Loucy (cell line): ENCODE data around the gene CREBRF.

Experiments used
- H2AFZ ChIP-seq: fragments of 200-600 bp; sonication (generic); 2 replicates; pipeline ENCODE4 v1.6.0; 2016; ENCODE audit warnings: antibody characterized with exemption, mild to moderate bottlenecking, low read length, moderate library complexity
- H3F3A ChIP-seq: fragments of 200-600 bp; 2 replicates; pipeline ENCODE4 v1.6.0; 2016; ENCODE audit warnings: antibody characterized with exemption, low read depth, mild to moderate bottlenecking
- H3K27me3 ChIP-seq: fragments of 200-600 bp; sonication (generic); 2 replicates; pipeline ENCODE4 v1.6.1; 2014; ENCODE audit warnings: low read length, mild to moderate bottlenecking; ENCODE audit not compliant: insufficient read depth, poor library complexity, severe bottlenecking
- H3K36me3 ChIP-seq: fragments of 200-600 bp; sonication (generic); 2 replicates; pipeline ENCODE4 v1.6.1; 2016; ENCODE audit warnings: low read length; ENCODE audit not compliant: insufficient read depth
- H3K4me1 ChIP-seq: fragments of 200-600 bp; sonication (generic); 2 replicates; pipeline ENCODE4 v1.5.1; 2014; ENCODE audit warnings: low read length, mild to moderate bottlenecking; ENCODE audit not compliant: insufficient read depth, poor library complexity, severe bottlenecking
- H3K4me2 ChIP-seq: fragments of 200-600 bp; sonication (generic); 2 replicates; pipeline ENCODE4 v1.6.0; 2014; ENCODE audit warnings: antibody characterized with exemption, low read length, low read depth, mild to moderate bottlenecking; ENCODE audit not compliant: poor library complexity, severe bottlenecking
- H3K4me3 ChIP-seq: fragments of 200-600 bp; sonication (generic); 2 replicates; pipeline ENCODE4 v1.5.1; 2014; ENCODE audit warnings: low read length, mild to moderate bottlenecking, mixed read lengths; ENCODE audit not compliant: poor library complexity, severe bottlenecking
- H3K79me2 ChIP-seq: fragments of 200-600 bp; sonication (generic); 2 replicates; pipeline ENCODE4 v1.6.1; 2014; ENCODE audit warnings: low read length; ENCODE audit not compliant: insufficient read depth
- H3K9ac ChIP-seq: fragments of 200-600 bp; sonication (generic); 2 replicates; pipeline ENCODE4 v1.6.0; 2014; ENCODE audit warnings: mild to moderate bottlenecking, low read depth, low read length, moderate library complexity; ENCODE audit not compliant: poor library complexity, severe bottlenecking
- H3K9me2 ChIP-seq: fragments of 200-600 bp; sonication (generic); replicated peaks from 2 replicates; pipeline ENCODE4 v1.6.1; 2016; ENCODE audit warnings: low read depth, low read length, mixed read lengths
- H3K9me3 ChIP-seq: fragments of 200-600 bp; sonication (generic); 2 replicates; pipeline ENCODE4 v1.6.1; 2014; ENCODE audit warnings: mild to moderate bottlenecking, antibody characterized with exemption, low read length, low read depth; ENCODE audit not compliant: insufficient read depth
- H4K20me1 ChIP-seq: fragments of 200-600 bp; sonication (generic); 2 replicates; pipeline ENCODE4 v1.6.0; 2014; ENCODE audit warnings: antibody characterized with exemption, low read length, mild to moderate bottlenecking; ENCODE audit not compliant: insufficient read depth, poor library complexity, severe bottlenecking
- CTCF ChIP-seq: fragments of 200-600 bp; sonication (generic); conservative IDR thresholded peaks from 2 replicates; pipeline ENCODE4 v1.5.1; 2014; ENCODE audit warnings: mild to moderate bottlenecking, antibody characterized with exemption, low read length
- EZH2phosphoT487 ChIP-seq: fragments of 200-600 bp; IDR thresholded peaks from 2 replicates; pipeline ENCODE4 v1.6.1; 2018; ENCODE audit warnings: antibody characterized with exemption, mild to moderate bottlenecking, moderate library complexity, borderline replicate concordance

CREBRF gene

GRCh38 chr5:173033923-173034322 is 22.2 kb upstream of the CREBRF start:
- H3K9ac ChIP-seq, result no peak overlapping the region
- H3K4me2 ChIP-seq, result no peak overlapping the region
- H3K27me3 ChIP-seq, result no peaks in the 10 kb centered on the region
- H3K36me3 ChIP-seq, result peaks cover 6% of the 10 kb centered on the region; the same call in 1 of the 2 replicates
- H3K9me2 ChIP-seq, result no peaks in the 10 kb centered on the region
- H3K79me2 ChIP-seq, result peaks cover 3% of the 10 kb centered on the region; the same call in 1 of the 2 replicates
- H3K4me1 ChIP-seq, result no peaks in the 10 kb centered on the region
- no peak for TF ChIP-seq CTCF
- no peak for TF ChIP-seq EZH2phosphoT487
- no peaks in the 10 kb centered on the region for H3F3A ChIP-seq
- no peaks in the 10 kb centered on the region for H4K20me1 ChIP-seq
- no peak overlapping the region for H3K4me3 ChIP-seq
- no peak overlapping the region for H2AFZ ChIP-seq
- no peaks in the 10 kb centered on the region for H3K9me3 ChIP-seq

- Histone ChIP-seq H3K9ac (no peak overlapping the region), H4K20me1 (no peaks in the 10 kb centered on the region), H3K9me3 (no peaks in the 10 kb centered on the region), H2AFZ (no peak overlapping the region), H3K4me1 (no peaks in the 10 kb centered on the region), H3K27me3 (no peaks in the 10 kb centered on the region), H3K9me2 (no peaks in the 10 kb centered on the region), H3K4me3 (no peak overlapping the region), H3F3A (no peaks in the 10 kb centered on the region), H3K4me2 (no peak overlapping the region), H3K79me2 (no peaks in the 10 kb centered on the region), H3K36me3 (peaks cover 6% of the 10 kb centered on the region; the same call in 1 of the 2 replicates)
- no peak for TF ChIP-seq EZH2phosphoT487
- no peak for TF ChIP-seq CTCF
These were observed 20.0 kb upstream of the CREBRF start for GRCh38 chr5:173035904-173036707.

- no peaks in the 10 kb centered on the region for H3K4me1 ChIP-seq
- no peak overlapping the region for H3K4me2 ChIP-seq
- TF ChIP-seq CTCF (no peak), EZH2phosphoT487 (no peak)
These were observed 17.0 kb upstream of the CREBRF start for GRCh38 chr5:173039188-173039587.

More at GRCh38 chr5:173039188-173039587, 17.0 kb upstream of the CREBRF start:
- Histone ChIP-seq H3K36me3 (peaks cover 6% of the 10 kb centered on the region; the same call in 1 of the 2 replicates), H3K9ac (no peak overlapping the region), H3F3A (no peaks in the 10 kb centered on the region), H3K27me3 (no peaks in the 10 kb centered on the region), H3K9me2 (no peaks in the 10 kb centered on the region), H3K79me2 (no peaks in the 10 kb centered on the region), H3K9me3 (no peaks in the 10 kb centered on the region), H4K20me1 (no peaks in the 10 kb centered on the region), H3K4me3 (no peak overlapping the region), H2AFZ (no peak overlapping the region)
